HG03139 (cell line): ENCODE results near the gene MAP2K6.
A peak's percentile ranks its signal among the peaks of the same experiment; 100 is the strongest.

ENCODE experiments used
- ATAC-seq: cut with Tn5 transposase; IDR thresholded peaks from one replicate; pipeline ENCODE4 v1.9.1; 2021; ENCODE audit not compliant: unreplicated experiment

The MAP2K6 gene

DNA sequence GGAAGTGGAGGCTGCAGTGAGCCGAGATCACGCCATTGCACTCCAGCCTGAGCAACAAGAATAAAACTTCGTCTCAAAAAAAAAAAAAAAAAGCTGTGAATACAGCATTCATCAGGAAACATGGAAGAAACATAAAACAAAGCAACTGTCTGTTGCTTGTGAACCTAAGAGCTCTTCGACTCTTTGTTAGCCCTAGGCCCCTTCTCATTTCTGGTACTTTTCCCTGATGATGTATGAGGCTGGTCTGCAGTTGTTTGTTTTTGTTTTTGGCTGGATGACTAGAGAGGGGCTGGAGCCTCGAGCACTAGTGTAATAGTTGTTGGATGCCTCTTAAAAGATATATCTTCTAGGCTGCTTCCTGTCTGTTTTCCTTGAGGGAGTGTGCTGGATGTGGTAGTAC lies 113.5 kb downstream of the MAP2K6 start:
- ATAC-seq, result no peak

DNA sequence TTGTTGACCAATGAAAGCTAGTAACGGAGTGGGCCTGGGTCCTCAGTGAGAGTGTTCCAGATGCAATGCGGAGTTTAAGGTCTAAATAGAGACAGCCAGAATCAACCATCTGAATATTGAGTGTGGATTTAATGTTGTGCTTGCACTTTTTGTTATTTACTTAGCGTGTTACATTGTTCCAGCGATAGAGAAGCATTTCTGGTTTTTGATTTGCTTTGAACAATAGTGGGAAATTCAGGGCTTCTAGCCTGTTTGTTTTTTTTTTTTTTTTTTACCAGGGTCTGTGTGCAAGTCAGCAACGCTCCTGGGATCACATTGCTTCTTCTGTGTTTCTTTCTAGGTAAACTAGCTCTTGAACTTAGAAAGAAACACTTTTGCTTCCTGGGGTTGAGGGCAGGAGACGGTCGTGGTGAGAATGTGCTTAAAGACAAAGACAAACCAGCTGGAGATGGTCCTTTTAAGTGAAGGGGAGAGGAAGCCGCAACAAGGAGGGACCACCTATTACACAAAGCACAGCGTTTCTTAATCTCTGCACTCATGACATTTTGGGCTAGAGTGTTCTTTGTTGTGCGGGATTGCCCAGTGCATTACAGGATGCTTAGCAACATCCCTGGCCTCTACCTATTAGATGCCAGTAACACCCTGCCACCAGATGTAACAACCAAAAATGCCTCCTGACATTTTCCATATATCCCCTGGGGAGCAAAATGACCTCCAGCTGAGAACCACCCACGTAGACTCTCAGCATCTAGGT lies 119.2 kb downstream of the MAP2K6 start:
- no peak for ATAC-seq

DNA sequence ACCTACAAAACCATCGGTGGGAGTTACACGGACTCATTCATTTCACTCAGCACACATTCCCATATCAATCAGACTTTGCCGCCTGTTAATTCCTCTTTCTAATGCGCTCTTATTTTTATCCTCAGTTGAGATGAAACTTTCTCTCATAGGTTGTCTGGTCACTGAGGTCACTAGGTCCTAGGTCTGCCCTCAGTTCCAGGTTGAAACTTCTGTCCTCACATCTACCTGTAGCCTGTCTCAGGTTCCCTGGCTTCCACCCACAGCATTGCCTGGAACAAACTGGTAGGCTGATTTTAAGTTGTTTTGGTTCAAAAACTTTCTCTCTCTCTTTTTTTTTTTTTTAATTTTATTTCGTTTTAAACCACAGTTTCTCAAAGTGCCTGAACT lies 119.7 kb downstream of the MAP2K6 start:
- no peak for ATAC-seq

DNA sequence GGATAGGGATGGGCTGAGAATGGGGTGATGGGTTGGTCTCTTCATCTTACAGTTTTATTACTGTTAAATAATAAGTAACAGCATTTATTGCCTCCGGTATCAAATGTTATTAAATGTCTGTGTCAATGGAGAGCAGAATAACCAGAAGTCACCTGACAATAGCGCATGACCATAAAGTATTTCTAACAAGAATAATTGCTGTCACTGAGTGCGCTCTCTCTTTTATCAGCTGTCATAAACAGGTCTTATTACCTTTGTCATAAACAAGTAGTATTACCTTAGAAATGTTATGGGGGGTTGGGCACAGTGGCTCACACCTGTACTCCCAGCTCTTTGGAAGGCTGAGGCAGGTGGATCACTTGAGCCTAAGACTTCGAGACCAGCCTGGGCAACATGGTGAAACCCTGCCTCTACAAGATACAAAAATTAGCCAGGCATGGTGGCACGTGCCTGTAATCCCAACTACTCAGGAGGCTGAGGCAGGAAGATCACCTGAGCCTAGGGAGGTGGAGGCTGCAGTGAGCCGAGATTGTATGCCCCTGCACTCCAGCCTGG lies 120.6 kb downstream of the MAP2K6 start:
- no peak for ATAC-seq

DNA sequence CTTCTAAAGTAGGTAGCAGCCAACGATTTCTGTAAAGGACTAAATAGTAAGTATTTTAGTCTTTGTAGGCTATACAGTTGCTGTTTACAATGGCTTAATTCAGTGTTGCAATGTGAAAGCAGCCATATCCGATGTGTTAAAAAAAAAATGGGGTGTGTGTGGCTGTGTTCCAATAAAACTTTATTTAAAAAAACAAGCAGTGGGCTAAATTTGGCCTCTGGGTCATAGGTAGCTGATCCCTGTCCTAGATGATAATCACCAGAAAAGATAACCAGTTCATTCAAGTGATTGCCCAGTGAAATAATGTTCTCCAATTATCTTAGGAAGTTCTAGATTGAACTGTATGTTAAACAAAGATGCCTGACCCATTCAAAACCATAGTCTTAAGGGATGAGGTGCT lies 124.3 kb downstream of the MAP2K6 start:
- no peak for ATAC-seq

DNA sequence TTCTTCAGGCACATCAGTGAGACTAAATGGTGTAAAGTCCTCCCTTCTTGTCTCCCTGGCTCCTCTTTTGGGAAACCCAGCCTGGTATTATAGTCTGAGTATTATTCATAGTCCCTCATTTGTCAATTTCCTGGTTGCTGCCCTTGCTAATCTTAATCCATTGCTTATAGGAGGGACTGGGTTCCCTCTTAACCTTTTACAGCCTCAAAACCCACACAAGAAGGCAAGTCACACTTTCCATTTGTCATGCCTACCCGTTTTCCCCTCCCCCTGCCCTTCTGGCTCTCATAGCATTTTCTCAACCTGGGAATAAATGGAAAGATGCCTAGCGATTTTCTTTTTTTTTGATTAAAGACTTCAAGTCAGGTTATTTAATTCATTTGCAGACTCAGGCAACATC lies 124.8 kb downstream of the MAP2K6 start:
- no peak for ATAC-seq

DNA sequence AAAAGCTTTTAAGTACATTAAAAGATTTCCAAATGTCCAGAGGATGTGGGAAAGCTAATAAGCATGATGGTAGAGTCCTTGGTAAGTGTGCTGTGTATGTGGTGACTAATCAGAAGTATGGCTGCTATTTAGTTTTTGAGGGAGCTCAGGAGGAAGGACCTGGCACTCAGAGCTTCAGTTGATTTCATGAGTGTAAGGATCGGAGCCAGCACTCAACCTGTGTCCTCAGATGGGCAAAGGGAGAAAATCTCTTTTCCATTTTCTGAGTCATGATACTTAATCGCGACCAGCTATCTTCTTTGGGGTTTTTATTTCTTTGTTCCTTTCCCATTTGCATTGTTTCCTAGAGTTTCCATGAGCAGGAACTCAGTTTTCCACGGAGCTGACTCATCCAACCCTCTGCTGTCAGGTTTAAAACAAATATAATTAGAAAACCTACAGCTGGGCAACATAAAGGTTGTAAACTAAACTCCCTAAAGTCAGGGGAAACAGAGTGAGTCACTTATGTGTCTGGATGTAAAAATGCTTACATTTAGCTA lies 125.4 kb downstream of the MAP2K6 start:
- ATAC-seq, result no peak

DNA sequence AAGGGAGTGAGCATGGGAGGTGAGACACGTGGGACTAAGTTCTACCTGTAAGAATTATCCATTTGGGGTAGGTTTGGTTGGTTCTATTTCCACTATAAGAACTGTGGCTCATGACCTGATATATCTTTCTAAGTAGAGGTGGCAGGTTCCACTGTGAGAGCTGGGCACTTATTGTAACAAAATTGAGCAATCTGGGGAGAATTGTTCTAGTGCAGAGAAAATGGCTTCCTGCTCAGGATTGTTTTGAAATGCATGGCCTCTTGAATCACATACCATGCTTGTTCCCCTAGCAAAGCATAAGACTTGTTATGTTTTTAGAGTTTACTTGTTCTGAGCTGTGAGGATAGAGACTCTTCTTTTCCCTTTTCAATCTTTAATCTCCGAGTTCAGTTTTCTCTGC lies 125.9 kb downstream of the MAP2K6 start:
- no peak for ATAC-seq

DNA sequence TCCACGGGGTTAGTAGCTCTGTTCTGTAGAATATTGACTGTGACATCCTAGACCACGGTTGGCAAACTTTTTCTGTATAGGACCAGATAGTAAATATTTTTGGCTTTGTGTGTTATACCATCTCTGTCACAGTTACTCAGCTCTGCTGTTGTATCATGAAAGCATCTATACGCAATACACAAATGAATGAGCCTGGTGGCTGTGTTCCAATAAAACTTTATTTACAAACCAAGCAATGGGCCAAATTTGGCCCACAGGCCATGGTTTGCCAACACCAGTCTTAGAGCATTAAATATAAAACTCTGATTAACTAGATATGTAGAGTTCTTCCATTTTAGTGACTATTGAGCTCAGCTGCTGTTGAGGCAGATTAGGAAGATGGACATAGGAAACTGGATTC lies 132.7 kb downstream of the MAP2K6 start:
- no peak for ATAC-seq

DNA sequence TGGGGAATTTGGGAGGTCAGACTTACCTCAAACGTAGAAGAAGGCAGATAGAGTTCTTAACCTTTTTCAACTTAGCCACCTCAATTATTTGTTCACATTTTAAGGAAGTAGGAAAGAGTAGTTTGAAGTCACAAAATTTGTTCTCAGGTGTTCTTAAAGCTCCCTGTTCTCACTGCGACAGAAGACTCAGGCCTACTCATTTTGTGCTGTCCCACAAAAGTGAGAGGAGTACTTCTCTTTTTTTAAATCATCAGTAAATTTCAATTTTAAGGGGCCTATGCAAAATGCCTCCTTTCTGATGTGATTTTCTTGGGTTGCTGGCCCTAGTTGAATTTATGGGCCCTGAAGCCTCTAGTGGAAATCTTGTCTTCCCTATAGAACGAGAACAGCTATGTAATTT lies 133.4 kb downstream of the MAP2K6 start:
- ATAC-seq, result peak; percentile 50

DNA sequence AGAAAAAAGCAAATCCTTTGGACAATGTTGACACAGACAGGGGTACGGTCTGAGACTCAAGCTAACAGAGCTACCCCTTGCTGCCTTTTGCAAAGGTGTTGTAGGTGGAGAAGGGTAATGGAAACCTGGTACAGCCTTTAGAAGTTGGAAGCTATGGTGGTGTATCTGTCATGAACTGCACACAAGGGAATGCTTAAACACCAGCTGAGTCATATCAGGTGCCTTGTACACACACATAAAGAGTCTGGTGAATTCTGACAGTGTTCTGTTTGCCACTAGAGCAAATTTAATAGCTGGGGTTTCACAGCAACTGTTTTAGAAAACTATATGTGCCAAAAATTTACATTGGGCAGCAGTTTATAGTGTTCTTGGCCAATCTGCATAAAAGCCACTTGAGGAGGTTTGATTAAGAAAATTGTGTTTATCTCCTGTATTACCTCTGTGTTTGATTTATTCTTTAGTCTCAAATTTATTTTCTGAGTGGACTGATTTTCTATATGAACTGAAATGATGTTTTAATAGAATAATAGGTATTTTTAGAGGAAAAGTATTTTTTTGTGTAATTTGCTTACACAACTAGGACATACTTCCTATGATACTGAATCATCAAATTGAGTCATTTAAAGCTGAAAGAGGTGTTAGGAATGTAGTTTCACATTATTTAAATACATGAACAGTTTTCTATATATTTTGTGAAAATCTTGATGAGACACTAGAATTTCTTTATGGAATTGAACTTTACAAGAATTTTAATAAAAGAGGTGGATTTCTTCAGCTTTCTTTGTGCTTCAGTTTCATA lies 136.9 kb downstream of the MAP2K6 start:
- no peak for ATAC-seq

DNA sequence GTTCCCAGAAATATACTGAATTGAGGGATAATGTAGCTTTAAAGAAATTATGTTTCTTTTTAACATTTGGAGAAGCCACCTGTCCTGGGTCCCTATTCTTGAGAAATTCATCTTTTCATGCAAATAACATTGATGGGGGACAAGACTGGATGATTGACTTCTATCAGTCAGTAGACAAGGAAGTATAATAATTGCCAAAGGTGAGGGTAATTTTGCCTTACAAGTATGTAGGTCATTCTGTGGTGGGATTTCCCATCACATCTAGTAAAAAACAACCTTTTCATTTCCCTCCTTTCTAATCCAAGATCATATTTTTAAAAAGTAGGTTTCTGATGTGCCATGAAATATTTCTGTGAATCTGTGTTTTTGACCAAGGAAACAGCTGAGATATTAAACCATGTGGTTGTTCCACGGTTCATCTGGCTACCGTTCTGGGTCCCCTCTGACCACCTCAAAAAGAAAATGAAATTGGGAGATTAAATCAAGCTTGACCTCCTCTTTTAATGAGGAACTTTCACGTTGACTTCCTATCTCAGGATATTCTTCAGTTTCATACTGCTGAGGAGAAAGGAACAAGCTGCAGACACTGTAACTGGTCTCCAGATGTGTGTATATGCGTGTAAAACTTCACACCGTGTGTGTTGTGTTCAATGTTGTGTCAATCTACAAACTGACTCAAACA lies 138.6 kb downstream of the MAP2K6 start:
- no peak for ATAC-seq

DNA sequence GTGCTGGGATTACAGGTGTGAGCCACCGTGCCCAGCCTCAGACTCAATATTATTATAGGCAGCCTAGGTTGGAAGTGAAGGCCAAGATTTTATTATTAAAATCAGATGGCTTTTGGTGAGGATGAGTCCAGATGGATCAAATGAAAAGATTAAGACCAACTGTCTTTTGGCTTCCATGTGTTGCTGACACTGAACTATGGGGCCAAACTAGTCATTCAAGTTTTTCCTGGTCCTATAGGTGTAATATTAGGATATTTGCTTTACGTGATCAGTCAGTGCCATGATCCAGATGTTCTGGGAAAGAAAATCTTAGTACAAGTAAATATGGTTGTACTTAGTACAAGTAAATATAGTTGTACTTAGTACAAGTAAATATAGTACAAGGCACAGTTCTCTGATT lies 140.6 kb downstream of the MAP2K6 start:
- no peak for ATAC-seq

DNA sequence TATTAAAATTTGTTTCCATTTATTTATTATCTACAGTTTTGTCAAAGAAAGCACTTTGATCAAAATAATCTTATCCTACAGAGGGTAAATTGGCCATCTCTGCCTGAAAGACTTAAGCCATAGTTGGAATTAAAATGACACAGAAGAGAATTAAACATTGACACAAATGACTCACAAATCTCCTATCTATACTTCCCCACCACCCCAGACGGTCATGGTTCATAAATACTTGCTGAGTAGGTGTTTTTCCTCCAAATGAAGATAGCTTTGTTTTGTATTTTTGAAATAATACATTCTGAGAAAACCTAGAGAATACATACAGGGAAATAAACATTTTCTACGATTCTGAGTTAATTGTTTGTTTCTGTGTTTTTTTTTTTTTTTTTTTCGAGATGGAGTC lies 142.8 kb downstream of the MAP2K6 start:
- ATAC-seq, result no peak

DNA sequence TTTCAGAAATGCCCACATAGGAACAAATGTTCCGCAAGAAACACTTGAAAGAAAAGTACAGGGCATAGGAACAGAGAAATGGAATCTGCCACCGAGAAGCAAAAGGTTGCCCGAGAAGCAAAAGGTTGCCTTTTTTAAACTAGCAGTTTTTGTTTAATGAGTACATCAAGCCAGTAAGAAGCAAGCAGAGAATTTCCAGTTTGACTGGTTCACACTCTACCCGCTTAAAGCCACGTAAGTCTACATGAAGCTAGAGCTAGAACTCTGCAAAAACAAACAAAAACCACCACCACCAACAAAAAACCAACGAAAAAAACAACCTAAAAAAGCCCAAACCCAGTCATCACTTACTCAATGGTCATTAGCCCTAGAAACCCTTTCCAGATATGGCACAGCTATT lies 144.3 kb downstream of the MAP2K6 start:
- no peak for ATAC-seq

DNA sequence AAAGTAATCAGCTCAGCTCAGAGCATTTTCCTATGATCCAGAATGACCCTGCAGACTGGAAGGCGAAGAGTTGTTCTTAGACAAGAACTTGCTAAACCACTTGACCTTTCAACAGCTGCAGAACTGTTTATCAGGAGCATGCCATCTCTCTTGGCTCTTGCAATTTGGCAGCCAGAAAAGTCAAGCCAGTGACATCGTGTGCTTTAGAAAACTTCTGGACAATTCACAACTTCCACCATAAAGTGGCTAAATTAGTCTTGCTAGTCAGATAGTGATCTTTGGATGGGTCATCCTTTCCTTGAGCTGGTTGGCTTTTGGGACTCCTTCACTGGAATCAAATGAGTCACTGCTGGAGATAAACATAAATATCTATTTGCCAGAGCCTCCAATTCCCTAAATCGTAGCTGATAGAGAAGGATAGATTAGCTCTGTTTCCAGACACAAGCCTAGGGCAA lies 146.5 kb downstream of the MAP2K6 start:
- ATAC-seq, result no peak

DNA sequence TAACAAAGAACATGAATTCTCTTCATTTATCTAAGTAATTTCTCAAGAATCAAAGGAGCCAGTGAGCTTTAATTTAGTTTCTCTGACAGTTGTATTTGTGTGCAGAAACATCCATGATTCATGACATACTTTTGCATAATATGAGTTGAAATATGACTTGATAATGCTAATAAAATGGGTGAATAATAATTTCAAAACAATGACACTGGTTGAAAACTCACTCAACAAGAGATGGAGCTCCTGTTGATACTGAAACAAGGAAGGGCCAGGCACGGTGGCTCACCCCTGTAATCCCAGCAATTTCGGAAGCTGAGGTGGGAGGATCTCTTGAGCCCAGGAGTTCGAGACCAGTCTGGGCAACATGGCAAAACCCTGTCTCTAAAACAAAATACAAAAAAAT lies 147.0 kb downstream of the MAP2K6 start:
- no peak for ATAC-seq

DNA sequence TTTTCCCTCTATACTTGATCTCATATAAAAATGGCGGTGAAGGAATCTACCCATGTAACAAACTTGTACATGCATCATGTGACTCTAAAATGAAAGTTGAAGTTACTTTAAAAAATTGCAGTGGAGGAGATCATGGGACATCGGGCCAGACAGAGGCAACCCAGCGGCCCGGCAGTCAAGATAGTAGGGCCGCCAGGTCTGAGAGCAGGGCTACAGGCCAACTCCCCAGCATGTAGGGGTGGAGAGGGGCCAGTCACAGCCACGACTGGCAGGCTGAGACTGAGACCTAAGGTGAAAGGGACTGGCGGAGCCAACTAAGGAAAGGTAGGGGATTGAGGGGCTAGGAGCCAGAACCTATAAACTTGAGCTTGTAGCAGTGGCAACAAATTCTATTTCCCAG lies 150.9 kb downstream of the MAP2K6 start:
- ATAC-seq, result no peak

DNA sequence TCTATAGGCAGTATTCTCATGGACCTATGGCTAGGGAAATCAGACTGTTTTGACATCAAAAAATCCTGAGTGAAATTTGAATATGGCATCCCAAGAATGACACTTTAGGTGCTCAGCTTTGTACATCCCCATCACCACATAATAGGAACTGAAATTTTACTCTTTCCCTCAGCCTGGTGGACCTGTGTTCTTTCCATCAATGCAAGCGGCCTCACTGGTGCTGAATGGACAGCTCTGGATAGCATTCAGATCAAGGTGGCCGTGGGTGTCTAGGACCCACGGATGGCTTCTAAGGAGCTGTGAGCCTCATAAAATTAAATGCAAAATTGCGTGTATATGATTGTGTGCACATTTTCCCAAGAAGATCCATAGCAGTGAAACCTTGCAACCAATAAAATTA lies 152.6 kb downstream of the MAP2K6 start:
- no peak for ATAC-seq

DNA sequence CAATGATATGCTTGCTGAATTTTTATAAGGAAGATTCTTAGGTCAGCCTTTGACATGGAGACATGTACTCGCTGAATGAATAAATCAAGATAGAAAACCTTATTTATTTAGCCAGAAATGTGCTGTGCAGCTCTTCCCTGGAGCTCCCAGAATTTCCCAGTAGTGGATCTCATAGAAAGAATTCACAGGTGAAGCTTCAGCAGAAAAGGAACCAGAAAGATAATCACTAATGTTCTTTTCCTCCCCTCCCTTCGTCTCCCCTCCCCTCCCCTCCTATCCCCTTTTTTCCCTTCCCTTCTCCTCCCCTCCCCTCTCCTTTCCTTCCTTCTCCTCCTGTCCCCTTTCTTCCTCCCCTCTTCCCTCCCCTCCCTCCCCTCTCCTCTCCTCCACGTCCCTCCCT lies 158.2 kb downstream of the MAP2K6 start:
- no peak for ATAC-seq

DNA sequence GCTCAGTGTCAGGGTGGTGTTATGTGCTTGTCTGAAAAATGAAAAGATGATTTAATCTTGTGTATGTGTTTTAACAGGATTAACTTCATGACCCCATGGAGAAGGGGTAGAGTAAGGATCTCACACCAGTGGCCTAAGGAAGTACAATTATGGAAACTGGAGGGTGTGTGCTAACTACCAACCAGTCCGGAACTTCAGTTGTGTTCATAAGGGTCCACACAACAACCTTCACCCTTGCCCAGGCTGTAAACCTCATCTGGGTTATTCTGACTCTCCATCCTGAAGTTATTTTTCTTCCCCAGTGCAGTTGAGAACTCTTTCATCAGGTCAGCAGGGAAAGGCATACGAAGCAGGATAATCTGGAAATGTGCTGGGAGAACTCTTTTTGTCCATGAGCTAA lies 158.9 kb downstream of the MAP2K6 start:
- ATAC-seq, result no peak
